NCI-H2196 treated with DMSO at 0.1 percent for 48 hours (cell line): ENCODE measurements around the gene TYK2.

ENCODE experiments used
- DNase-seq: peaks from one replicate; lab custom pipeline; 2025; ENCODE audit not compliant: unreplicated experiment; lab: John Stamatoyannopoulos, UW

Gene TYK2

DNA sequence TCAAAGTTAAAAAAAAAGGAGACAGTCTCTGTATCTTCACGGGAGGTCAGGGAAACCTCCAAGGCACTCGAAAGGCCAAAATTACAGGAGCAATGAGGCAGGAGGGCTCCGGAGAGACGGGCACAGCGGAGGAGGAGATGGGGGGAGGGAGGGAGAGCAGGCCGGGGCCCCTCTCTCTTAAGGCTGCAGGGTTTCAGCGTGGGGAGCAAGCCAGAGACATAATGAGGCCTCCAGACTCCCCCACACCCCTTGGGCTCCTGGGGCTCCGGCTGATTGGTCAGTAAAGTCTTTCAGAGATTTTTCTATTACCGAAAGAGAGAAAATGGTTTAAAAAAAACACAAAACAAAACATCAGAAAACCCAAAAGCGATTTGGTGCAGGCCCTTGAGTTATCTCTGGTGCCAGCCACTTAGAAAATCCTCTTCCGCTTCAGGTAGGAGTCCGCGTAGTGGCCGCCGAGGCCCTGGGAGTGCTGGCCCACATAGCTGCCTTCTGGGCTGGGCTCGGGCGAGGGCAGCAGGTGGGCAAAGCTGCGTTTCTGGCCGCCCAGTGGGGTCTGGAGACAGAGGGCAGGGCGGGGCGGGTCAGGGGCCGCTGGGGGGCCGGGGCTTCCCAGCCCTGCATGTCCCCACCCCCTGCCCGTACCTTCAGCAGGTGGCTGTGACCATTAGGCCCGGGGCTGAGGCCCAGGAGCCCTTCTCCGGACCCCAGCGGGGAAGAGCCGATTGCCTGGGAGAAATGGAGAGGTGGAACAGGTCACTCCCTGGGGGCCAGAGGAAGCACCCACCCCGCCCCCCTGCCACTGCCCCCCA lies 63.1 kb downstream of the TYK2 start:
- no peak for DNase-seq

DNA sequence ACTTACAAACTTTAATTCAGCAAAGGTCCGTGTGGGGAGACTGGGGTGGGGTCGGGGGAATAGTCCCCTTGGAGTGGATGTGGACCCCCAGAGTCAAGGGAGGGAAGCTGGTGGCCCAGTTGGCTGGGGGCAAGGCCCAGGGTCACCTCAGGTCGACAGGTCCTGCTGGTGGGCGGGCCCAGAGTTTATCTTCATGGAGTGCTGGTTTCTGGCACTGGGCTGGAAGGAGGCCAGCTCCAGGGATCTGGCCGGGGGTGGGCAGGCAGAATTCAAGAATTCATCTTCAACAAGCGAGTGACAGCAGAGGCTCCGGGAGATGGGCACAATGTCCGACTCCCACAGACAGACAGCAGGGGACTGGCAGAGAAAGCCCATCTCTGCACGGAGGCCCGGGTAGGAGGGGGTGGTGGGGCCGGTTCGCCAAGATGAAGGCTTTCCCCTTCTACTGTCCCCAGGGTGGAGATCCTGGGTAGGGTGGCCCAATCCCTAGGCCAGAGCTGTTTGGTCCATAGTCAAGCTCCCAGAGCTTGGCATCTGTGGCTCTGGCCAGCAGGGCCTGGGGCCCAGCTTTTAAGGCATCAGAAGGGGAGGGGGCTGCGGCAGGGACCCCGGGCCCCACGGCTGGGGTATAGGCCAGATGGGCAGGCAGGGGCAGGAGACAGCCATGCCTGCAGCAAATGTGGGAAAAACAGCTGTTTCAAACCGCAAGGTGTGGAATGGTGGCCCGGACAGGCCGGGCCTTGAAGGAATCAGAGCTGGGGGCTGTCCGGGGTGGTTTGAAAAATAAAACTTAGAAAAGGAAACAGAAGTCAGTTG lies 63.9 kb downstream of the TYK2 start:
- no peak for DNase-seq

DNA sequence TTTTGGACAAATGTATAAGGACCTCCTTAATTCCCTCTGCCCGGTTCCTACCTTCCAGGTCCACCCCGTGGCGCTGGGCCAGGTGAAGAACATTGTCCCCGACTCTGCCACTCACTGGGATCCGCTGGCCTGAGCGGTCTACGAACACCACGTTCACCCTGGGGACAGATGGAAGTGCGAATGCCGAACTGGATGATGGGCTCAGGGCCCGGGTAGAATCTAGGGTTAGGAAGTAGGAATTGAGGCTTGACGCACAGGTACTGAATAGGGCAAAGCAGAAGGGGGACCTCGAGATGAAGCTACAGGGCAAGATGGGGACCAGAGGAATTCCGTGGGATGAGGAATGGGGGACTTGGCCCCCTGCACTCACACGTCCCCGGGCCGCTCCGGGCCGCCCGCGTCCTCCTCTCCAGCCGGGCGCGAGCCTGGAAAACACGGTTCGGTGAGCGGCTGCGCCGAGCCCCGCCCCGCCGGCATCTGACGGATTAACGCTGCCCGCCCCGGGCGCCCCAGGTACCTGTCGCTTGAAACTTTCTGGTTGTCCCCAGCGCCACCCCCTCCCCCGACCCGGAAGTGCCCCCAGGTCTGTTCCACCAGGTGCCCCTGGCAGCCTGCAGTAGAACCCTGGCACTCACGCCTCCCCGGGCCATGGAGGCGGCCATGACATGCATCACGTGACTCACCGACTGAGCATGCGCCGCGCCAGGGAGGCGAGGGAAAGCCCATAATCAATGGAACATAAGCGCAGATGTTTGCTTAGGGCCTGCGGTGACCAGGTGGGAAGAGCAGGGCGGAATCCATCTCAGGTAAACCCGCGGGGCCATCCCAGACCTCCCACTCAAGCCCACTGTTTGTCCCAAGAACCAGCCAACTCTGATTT lies 64.8 kb downstream of the TYK2 start, which contains the start of gene FDX2:
TSS of gene FDX2 (minus strand) at position 681 of the 880 bp plus-strand sequence. CDS start at position 662, 19 bp downstream.
- DNase-seq: peak; percentile 82

DNA sequence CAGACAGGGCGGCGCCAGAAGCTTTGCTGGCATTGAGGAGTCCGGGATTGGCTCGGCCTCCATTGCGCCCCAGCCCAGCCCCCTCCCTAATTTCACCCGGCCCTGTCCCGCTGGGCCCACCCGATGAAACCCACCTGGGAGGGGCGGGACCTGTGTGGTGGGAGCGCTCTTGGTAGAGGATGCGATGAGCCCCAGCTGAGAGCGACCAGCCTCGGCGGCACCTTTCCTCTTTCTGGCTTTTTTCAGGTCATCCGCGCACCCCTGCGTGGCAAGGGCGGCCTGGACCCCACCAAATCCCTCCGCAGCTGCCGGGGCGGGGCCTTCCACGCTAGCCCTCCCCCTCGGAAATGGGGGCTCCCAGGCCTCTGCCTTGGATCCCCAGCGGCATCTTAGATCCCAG lies 70.9 kb downstream of the TYK2 start, which contains the start of gene ZGLP1:
TSS of gene ZGLP1 (minus strand) at position 393 of the 400 bp plus-strand sequence.
- no peak for DNase-seq

DNA sequence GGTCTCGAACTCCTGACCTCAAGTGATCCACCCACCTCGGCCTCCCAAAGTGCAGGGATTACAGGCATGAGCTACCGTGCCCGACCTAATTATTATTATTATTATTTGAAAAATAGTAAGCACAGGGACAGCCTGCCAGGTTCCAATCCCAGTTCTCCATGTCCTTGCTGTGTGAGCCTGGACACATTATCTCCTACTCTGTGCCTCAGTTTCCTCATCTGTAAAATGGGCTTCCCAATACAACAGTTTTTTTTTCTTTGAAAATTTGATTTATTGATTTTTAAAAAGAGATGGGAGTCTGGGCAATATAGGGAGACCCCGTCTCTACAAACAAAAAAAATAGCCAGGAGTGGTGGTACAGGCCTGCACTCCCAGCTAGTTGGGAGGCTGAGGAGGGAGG lies 74.0 kb downstream of the TYK2 start:
- no peak for DNase-seq

DNA sequence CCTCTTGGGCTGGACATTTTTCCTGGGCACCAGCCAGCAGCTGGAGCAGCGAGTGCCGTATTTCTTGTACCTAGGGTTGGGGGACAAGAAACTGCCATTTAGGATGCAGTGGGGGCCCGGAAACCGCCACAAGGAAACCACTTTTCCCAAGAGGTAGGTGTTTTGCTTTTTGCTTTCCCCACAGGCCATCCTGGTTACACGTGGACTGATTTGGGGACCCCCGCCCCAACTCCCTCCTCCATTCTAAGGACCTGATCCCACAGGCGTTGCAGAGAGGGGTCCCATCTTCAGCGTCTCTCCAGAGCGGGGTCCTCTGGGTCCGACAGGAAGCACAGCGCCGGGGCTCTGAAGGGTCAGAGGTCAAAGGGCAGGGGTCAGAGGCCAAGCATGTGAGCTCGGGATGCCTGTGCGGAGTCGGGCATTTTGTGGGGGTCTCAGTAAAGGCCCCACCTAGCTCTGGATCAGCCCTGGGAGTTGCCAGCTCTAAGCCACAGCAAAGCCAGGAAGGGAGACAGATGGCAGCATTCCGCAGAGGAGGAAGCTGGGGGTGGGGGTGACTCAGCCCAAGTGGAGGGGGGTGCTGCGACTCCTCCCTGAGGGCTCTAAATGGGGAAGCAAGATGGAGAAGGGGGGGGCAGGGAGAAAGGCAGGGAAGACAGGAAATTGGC lies 75.1 kb downstream of the TYK2 start:
- no peak for DNase-seq
